Heart right ventricle (tissue), 16 donors: ENCODE measurements around the gene SLC12A8. TPM values are rescaled to one million over a fixed set of nuclear protein-coding genes. Genes with fewer than 3 reads are reported as not detected.

ENCODE experiments used
- ATAC-seq, 8 donors: fragments of 200-7000 bp; cut with Tn5 transposase; one replicate each; pipeline ENCODE4 v1.9.1; 2020; ENCODE audit warnings: mild to moderate bottlenecking in 8 of 8, moderate library complexity in 8 of 8, moderate number of reproducible peaks in 1 of 8
- DNase-seq, 2 donors: peaks; one replicate each; pipeline ENCODE4 v3.0.0-alpha.2; 2020
- H3K27ac ChIP-seq, 10 donors: fragments of 200-600 bp; sonication (generic) in 2 of 10; one replicate each; pipeline versions ENCODE4 v1.5.0 to v1.8.0; 2020 to 2022; ENCODE audit warnings: mild to moderate bottlenecking in 3 of 10
- H3K27me3 ChIP-seq, 7 donors: fragments of 200-600 bp; one replicate each; pipeline ENCODE4 v1.8.0; 2021 to 2022; ENCODE audit warnings: mild to moderate bottlenecking in 2 of 7
- H3K36me3 ChIP-seq, 9 donors: fragments of 200-600 bp; sonication (generic) in 1 of 9; one replicate each; pipeline versions ENCODE4 v1.5.0 to v1.8.0; 2020 to 2022; ENCODE audit warnings: mild to moderate bottlenecking in 2 of 9
- H3K4me1 ChIP-seq, 9 donors: fragments of 200-600 bp; sonication (generic) in 1 of 9; one replicate each; pipeline versions ENCODE4 v1.5.0 to v1.8.0; 2020 to 2022; ENCODE audit warnings: mild to moderate bottlenecking in 4 of 9
- H3K4me3 ChIP-seq, 10 donors: fragments of 200-600 bp; sonication (generic) in 2 of 10; one replicate each; pipeline versions ENCODE4 v1.5.0 to v1.8.0; 2020 to 2022; ENCODE audit warnings: mild to moderate bottlenecking in 7 of 10, moderate library complexity in 2 of 10
- H3K9me3 ChIP-seq, 11 donors: fragments of 200-600 bp in 10 of 11; sonication (generic) in 2 of 11; one replicate each; pipeline versions ENCODE4 v1.5.0 to v1.8.0; 2013 to 2022; ENCODE audit warnings: mild to moderate bottlenecking in 2 of 11, control low read depth in 1 of 11, moderate library complexity in 1 of 11
- WGBS, 2 donors: extraction: QIAGEN DNeasy Blood & Tissue Kit; methylation state at CpG; one replicate each; pipeline ENCODE4 v1.1.7; 2013; ENCODE audit warnings: inconsistent platforms in 1 of 2; 5-methylcytosine and 5-hydroxymethylcytosine counted together
- intact Hi-C, 10 donors: fragments of 100-400 bp; cut with DNase I; formaldehyde crosslinking; loops; one replicate each; pipeline versions ENCODE4 v1.11.1 to v1.14.2; 2022
- polyA plus RNA-seq, 2 donors: library from polyadenylated mRNA; stranded (reverse); fragments of 200-250 nt; gene quantifications; one replicate each; pipeline ENCODE4 v1.2.3, GENCODE V29; 2013
- total RNA-seq, 10 donors: library from RNA; stranded (reverse); fragmentation: NEBNext Ultra II Directional in 3 of 10; extraction: Animal tissue kit (Norgen Biotek cat#: 25700) in 3 of 10; gene quantifications; one replicate each; pipeline versions ENCODE4 v1.2.1 to v1.2.4, GENCODE V29; 2021 to 2023
- TF ChIP-seq, protein P1 (sequence below), 9 donors: fragments of 200-600 bp; sonication (generic) in 2 of 9; IDR thresholded peaks; one replicate each; pipeline versions ENCODE4 v1.5.0 to v1.8.0; 2021 to 2022; ENCODE audit warnings: antibody characterized with exemption in 9 of 9, mild to moderate bottlenecking in 5 of 9, moderate library complexity in 1 of 9
- donor health status: Arrhythmogenic right ventricular cardiomyopathy.
- donor health status: ischemic (EF 13 %, LVEDD 7.1; RV severe dilation, severe dysfunction).
- donor health status: healthy with polysubstance abuse.
- donor health status: DM: no; HTN: yes; CAD: no.
- donor health status: DM: no; HTN: no; CAD: no.
- donor health status: ischemic (EF 25% LVEDD 6.9; RV normal size, moderate dysfunction).
- donor health status: ischemic (EF 25% LVEDD 5.7; RV mildly dilated, moderate dysfunction).
- donor health status: healthy.
- donor health status: DM: yes; HTN: yes; CAD: no.
- donor health status: Ischemic cardiomyopathy.
- donor health status: ischemic (EF 35%, LVEDD 5.7; RV mildly dilated, moderate dysfunction).
- donor health status: nonischemic (EF 11% LVEDD 7.7; RV severe dilation, severe dysfunction).
- donor health status: DM: yes; HTN: yes; CAD: no.
- donor health status: PGD.
- donor health status: ischemic (EF 29% LVEDD 5.4; RV normal size, mild dysfunction).
- donor health status: nonischemic (EF 23%, LVEDD 6.1; RV moderate dilation, normal function).

SLC12A8 gene
- total and polyA plus RNA-seq, 12 donors = 0.09 to 0.88 (median 0.40) TPM; not detected in 1

DNA sequence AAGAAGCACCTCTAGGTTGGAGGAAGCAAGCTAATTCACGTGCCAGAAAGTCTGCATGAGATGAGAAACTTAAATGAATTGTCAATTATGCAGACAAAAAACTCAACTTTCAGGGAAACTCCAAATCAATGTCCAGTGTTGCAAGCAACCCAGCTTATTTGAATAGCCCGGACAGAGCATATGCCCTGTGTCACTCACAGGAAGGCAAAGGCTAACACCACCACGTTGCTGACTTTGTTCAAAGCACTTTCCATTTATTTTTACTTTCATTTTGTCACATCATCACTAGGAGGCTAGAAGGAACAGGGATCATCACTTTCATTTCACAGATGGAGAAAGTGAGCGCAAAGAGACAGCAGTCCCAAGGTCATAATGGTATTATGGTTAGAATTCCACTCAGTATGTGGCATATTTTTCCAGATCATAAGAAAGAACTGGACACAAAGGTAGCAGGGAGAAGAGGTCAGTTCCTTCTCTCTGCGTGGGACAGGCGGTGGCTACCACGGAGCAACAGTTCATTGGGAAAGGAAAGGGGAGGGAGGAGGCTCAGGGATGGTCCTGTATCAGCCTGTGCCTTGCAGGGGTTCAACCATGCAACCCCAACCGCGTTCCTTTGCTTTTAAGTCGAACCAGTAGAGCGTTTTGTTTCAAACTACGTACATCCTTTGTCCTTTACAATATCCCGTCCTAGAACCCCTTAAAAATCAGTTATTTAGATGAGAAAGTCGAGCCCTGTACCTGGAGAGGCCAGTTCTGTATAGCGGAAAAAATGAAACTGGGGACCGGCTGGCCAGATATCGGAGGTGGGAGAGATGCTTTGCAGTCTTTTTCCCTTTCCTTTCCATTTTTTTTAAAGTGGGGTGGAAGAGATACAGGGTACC lies 157.9 kb downstream of the SLC12A8 start:
- TF ChIP-seq, protein P1, sequence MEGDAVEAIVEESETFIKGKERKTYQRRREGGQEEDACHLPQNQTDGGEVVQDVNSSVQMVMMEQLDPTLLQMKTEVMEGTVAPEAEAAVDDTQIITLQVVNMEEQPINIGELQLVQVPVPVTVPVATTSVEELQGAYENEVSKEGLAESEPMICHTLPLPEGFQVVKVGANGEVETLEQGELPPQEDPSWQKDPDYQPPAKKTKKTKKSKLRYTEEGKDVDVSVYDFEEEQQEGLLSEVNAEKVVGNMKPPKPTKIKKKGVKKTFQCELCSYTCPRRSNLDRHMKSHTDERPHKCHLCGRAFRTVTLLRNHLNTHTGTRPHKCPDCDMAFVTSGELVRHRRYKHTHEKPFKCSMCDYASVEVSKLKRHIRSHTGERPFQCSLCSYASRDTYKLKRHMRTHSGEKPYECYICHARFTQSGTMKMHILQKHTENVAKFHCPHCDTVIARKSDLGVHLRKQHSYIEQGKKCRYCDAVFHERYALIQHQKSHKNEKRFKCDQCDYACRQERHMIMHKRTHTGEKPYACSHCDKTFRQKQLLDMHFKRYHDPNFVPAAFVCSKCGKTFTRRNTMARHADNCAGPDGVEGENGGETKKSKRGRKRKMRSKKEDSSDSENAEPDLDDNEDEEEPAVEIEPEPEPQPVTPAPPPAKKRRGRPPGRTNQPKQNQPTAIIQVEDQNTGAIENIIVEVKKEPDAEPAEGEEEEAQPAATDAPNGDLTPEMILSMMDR (IDR thresholded peaks at IDR 0.05) = peak in 3 of 9 donors; percentile 26 to 43 (median 33)
- intact Hi-C loops = loop anchor here in 9 of 10 donors (5.0 to 10.0 kb wide), 8 partner anchors 37 to 300 kb away; no protein-coding TSS in a partner anchor
- DNase-seq (no peak), ATAC-seq (peak in 4 of 8 donors; percentile 7 to 19 (median 14))
- Histone ChIP-seq H3K4me1 (peaks cover 27 to 76% (median 66%) of the 10 kb centered on the region in 9 donors), H3K9me3 (no peaks in the 10 kb centered on the region), H3K4me3 (peak overlapping the region; percentile 79 to 96 (median 85)), H3K36me3 (peaks cover 0 to 18% (median 0%) of the 10 kb centered on the region in 9 donors), H3K27ac (peak overlapping the region; percentile 92 to 99 (median 96)), H3K27me3 (no peaks in the 10 kb centered on the region)
- WGBS, 2 donors = 0 to 1% methylated on average over 17 of the region's 17 CpGs

DNA sequence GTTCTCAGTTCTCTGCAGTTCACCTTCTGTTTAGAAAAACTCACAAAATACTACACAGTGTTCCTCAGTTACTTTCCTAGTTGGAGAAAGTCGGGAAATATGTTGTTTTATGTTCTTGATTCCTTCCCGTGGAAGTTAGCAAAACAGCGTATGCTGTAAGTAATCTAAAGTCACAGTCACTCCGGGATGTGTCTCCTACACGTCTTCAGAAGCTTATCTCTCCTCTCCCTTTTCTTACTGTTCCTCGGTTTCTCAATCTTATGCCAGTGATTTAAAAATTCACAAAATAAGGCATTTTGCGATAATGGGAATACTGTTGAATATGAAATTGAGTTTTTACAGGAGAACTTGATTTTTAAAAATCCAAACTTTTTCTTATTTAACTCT lies 158.5 kb downstream of the SLC12A8 start:
- Histone ChIP-seq H3K4me1 (peaks cover 33 to 76% (median 70%) of the 10 kb centered on the region in 9 donors), H3K9me3 (no peaks in the 10 kb centered on the region), H3K4me3 (peak overlapping the region; percentile 79 to 96 (median 85)), H3K36me3 (peaks cover 0 to 25% (median 0%) of the 10 kb centered on the region in 9 donors), H3K27me3 (no peaks in the 10 kb centered on the region), H3K27ac (peak overlapping the region; percentile 4 to 99 (median 96))
- DNase-seq (no peak), ATAC-seq (no peak)
- intact Hi-C loops = loop anchor here in 8 of 10 donors (5.0 to 10.0 kb wide), 8 partner anchors 37 to 301 kb away; no protein-coding TSS in a partner anchor
- TF ChIP-seq, protein P1 (IDR thresholded peaks at IDR 0.05) = no peak
- 24 to 25% methylated on average over 7 of the region's 7 CpGs for WGBS, 2 donors

DNA sequence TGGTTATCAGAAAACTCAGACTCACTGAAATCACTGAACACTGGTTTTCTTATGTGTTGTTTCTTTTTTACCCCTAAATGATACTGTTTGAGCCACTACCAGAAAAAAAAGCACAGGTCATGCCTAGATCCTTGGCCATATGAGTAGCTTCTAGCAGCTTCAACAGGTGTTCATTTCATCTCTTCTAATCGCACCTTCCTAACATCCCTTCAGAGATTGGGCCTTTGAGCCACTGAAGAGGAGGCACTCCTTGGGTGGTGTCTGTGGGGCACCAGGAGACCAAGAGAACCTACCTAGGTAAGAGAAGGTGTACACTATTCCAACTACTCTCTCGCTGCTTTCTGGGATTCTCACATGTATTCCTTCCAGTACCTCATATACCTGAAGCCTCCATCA lies 159.2 kb downstream of the SLC12A8 start:
- Histone ChIP-seq H3K36me3 (peaks cover 0 to 31% (median 0%) of the 10 kb centered on the region in 9 donors), H3K9me3 (no peaks in the 10 kb centered on the region), H3K27ac (peak overlapping the region; percentile 75 to 99 (median 96)), H3K4me1 (peaks cover 41 to 82% (median 77%) of the 10 kb centered on the region in 9 donors), H3K4me3 (peak overlapping the region in 9 of 10 donors; percentile 27 to 96 (median 84)), H3K27me3 (no peaks in the 10 kb centered on the region)
- TF ChIP-seq, protein P1 (IDR thresholded peaks at IDR 0.05) = no peak
- 78% methylated on average over 2 of the region's 2 CpGs for WGBS, 2 donors
- DNase-seq (no peak), ATAC-seq (no peak)
- intact Hi-C loops = loop anchor here in 9 of 10 donors (2.0 to 10.0 kb wide), 9 partner anchors 36 to 301 kb away; no protein-coding TSS in a partner anchor

DNA sequence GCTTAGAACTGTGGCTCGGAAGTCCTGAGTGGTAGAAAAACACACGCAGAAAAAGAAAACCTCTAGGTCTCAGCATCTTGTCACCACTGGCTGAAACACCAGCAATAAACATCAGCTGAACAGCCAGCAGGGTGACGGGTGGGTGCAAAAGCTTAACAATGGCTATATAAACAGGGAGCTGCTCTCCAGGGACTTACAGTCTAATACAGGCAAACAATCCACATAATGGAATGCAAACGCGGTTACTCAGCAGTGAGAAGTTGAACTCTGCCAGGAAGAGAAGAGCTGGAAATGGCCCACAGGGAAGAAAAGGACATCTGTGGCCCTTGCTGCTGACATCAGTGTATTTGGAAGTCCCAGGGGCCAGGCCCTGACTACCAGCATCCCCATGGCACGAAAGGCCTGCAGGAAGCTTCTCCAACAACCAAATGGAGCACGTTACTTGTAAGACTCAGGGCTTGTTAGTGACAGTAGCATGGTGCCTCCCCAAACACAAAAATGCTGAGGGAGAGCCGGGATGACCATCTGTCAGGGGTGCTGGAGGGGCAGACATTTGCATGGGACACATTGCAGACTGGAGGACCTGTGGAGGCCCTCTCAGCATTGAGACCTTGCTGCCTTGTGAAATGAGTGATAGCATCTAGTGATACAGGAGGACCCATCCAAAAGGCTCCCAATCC lies 159.8 kb downstream of the SLC12A8 start:
- Histone ChIP-seq H3K4me1 (peaks cover 46 to 87% (median 82%) of the 10 kb centered on the region in 9 donors), H3K9me3 (no peaks in the 10 kb centered on the region), H3K4me3 (peak overlapping the region in 9 of 10 donors; percentile 27 to 96 (median 84)), H3K27ac (peak overlapping the region; percentile 75 to 99 (median 96)), H3K36me3 (peaks cover 0 to 36% (median 0%) of the 10 kb centered on the region in 9 donors), H3K27me3 (no peaks in the 10 kb centered on the region)
- intact Hi-C loops = loop anchor here in 9 of 10 donors (2.0 to 10.0 kb wide), 9 partner anchors 35 to 302 kb away; no protein-coding TSS in a partner anchor
- TF ChIP-seq, protein P1 (IDR thresholded peaks at IDR 0.05) = no peak
- DNase-seq (no peak), ATAC-seq (peak in 4 of 8 donors; percentile 2 to 9 (median 7))
- WGBS, 2 donors = 12 to 13% methylated on average over 8 of the region's 8 CpGs
